HepG2 (cell line): Measurements from ENCODE around the gene ELP5. TPM values are rescaled to one million over a fixed set of nuclear protein-coding genes. Genes with fewer than 3 reads are reported as not detected.

Source experiments
- CREBL2 ChIP-seq: sonication (generic); formaldehyde crosslinking; IDR thresholded peaks from 2 replicates; pipeline ENCODE4 v1.8.1; 2023; ENCODE audit warnings: missing genetic modification reagents, mild to moderate bottlenecking, borderline replicate concordance
- DR1 ChIP-seq: sonication (generic); formaldehyde crosslinking; IDR thresholded peaks from 2 replicates; pipeline ENCODE4 v1.8.0; 2021; ENCODE audit warnings: mild to moderate bottlenecking, missing genetic modification reagents, inconsistent platforms
- FIP1L1 ChIP-seq: fragments of 200-400 bp; formaldehyde crosslinking; IDR thresholded peaks from 2 replicates; pipeline ENCODE4 v1.6.1; 2018; ENCODE audit warnings: low read depth, mild to moderate bottlenecking, low read length, moderate library complexity, borderline replicate concordance; ENCODE audit not compliant: insufficient read depth
- KDM2A ChIP-seq: sonication (generic); formaldehyde crosslinking; IDR thresholded peaks from 2 replicates; pipeline ENCODE4 v1.4.0; 2020; ENCODE audit warnings: low read depth, missing genetic modification reagents, borderline replicate concordance
- NFKB2 ChIP-seq: sonication (generic); formaldehyde crosslinking; IDR thresholded peaks from 2 replicates; pipeline ENCODE4 v1.4.0; 2020; ENCODE audit warnings: missing genetic modification reagents, borderline replicate concordance
- NFYB ChIP-seq: sonication (generic); formaldehyde crosslinking; IDR thresholded peaks from 2 replicates; pipeline ENCODE4 v1.4.0; 2020; ENCODE audit warnings: missing genetic modification reagents
- NR2F6 ChIP-seq, 2 experiments: IDR thresholded peaks; 2 replicates each; pipeline ENCODE4 v1.6.1; 2016; ENCODE audit warnings: antibody characterized with exemption in 1 of 2, mild to moderate bottlenecking in 1 of 2
- PCBP1 ChIP-seq: fragments of 200-400 bp; formaldehyde crosslinking; IDR thresholded peaks from 2 replicates; pipeline ENCODE4 v1.6.1; 2017; ENCODE audit warnings: mild to moderate bottlenecking, low read depth, low read length, borderline replicate concordance
- PRDM15 ChIP-seq: sonication (generic); formaldehyde crosslinking; IDR thresholded peaks from 2 replicates; pipeline ENCODE4 v1.4.0; 2020; ENCODE audit warnings: missing genetic modification reagents
- SIN3B ChIP-seq: fragments of 150-350 bp; IDR thresholded peaks from 2 replicates; pipeline ENCODE4 v1.6.1; 2014; ENCODE audit warnings: low read length
- SRSF1 ChIP-seq: fragments of 200-400 bp; formaldehyde crosslinking; optimal IDR thresholded peaks from 2 replicates; pipeline ENCODE3; 2017; ENCODE audit warnings: mild to moderate bottlenecking, low read depth, low read length, moderate library complexity
- THAP9 ChIP-seq: sonication (generic); formaldehyde crosslinking; IDR thresholded peaks from 2 replicates; pipeline ENCODE4; 2020; ENCODE audit warnings: missing genetic modification reagents, mild to moderate bottlenecking, borderline replicate concordance
- YEATS4 ChIP-seq: sonication (generic); formaldehyde crosslinking; IDR thresholded peaks from 2 replicates; pipeline ENCODE4 v1.4.0; 2020; ENCODE audit warnings: missing genetic modification reagents, borderline replicate concordance
- ZNF121 ChIP-seq: sonication (generic); formaldehyde crosslinking; IDR thresholded peaks from 2 replicates; pipeline ENCODE4 v1.5.0; 2020; ENCODE audit warnings: mild to moderate bottlenecking, missing genetic modification reagents
- ZNF17 ChIP-seq: sonication (generic); formaldehyde crosslinking; IDR thresholded peaks from 2 replicates; pipeline ENCODE4 v1.5.0; 2020; ENCODE audit warnings: mild to moderate bottlenecking, missing genetic modification reagents
- ZNF674 ChIP-seq: sonication (generic); formaldehyde crosslinking; IDR thresholded peaks from 2 replicates; pipeline ENCODE4 v1.5.0; 2020; ENCODE audit warnings: low read depth, mild to moderate bottlenecking, missing genetic modification reagents
- ZNF704 ChIP-seq: sonication (generic); formaldehyde crosslinking; IDR thresholded peaks from 2 replicates; pipeline ENCODE4 v1.8.1; 2023; ENCODE audit warnings: mild to moderate bottlenecking, inconsistent platforms, moderate library complexity, missing genetic modification reagents, borderline replicate concordance
- polyA plus RNA-seq, 8 experiments: library from polyadenylated mRNA; depleted of rRNA in 3 of 8; stranded (reverse) in 7 of 8; unstranded in 1 of 8; fragments of >200 nt; fragmentation: Illumina TruSeq in 4 of 8; extraction: Trizol in 4 of 8; gene quantifications; 2 replicates each; pipeline versions ENCODE4 v1.2.1 to v1.2.3, GENCODE V29; 2011 to 2016; ENCODE audit warnings: low read depth in 4 of 8, missing spikeins in 1 of 8, mixed read lengths in 1 of 8; ENCODE audit not compliant: insufficient read depth in 1 of 8
- total RNA-seq, 5 experiments: library from RNA; depleted of rRNA; stranded (reverse); fragments of >200 nt; fragmentation: Illumina TruSeq; extraction: Trizol; gene quantifications; 2 replicates each; pipeline ENCODE4 v1.2.3, GENCODE V29; 2016; ENCODE audit warnings: low read depth in 1 of 5

ELP5 gene
- total and polyA plus RNA-seq, 2 of the 13 experiments (the other 11 are each of a cell fraction or from before 2014, with no cell fraction given) = 67.6 to 69.8 TPM

- TF ChIP-seq ZNF674 (no peak), YEATS4 (CRISPR knock-in tag) (peak; percentile 72; the same call in 1 of the 2 replicates), ZNF17 (CRISPR knock-in tag) (no peak), ZNF704 (CRISPR knock-in tag) (no peak; the same call in 1 of the 2 replicates), ZNF121 (CRISPR knock-in tag) (no peak), PRDM15 (CRISPR knock-in tag) (0 out of 2 replicates have a peak, but pooled peaks have one; percentile 5), FIP1L1 (0 out of 2 replicates have a peak, but pooled peaks have one; percentile 73), SIN3B (peak; percentile 82; the same call in 1 of the 2 replicates), PCBP1 (peak; percentile 80; the same call in 1 of the 2 replicates), NR2F6 (IDR thresholded peaks at IDR 0.05) (peak; percentile 50; the same call in 1 of the 2 replicates), NR2F6 (CRISPR knock-in tag; IDR thresholded peaks at IDR 0.05) (peak; percentile 80), NFKB2 (CRISPR knock-in tag) (peak; percentile 74; the same call in 1 of the 2 replicates), CREBL2 (CRISPR knock-in tag) (no peak), THAP9 (CRISPR knock-in tag) (peak; percentile 90; the same call in 1 of the 2 replicates), DR1 (CRISPR knock-in tag) (peak; percentile 73), KDM2A (CRISPR knock-in tag) (peak; percentile 86; the same call in 1 of the 2 replicates), NFYB (CRISPR knock-in tag) (peak; percentile 35; the same call in 1 of the 2 replicates), SRSF1 (peak; percentile 60)
These were observed at the start of gene ELP5 (continued) for GRCh38 chr17:7252176-7253043.
